ENCODE data around the gene PNMA8A. TPM values are rescaled to one million over a fixed set of nuclear protein-coding genes. Genes with fewer than 3 reads are reported as not detected.

The PNMA8A gene
- total RNA-seq, 1 donor from 2014 or later, result 11.8 TPM

DNA sequence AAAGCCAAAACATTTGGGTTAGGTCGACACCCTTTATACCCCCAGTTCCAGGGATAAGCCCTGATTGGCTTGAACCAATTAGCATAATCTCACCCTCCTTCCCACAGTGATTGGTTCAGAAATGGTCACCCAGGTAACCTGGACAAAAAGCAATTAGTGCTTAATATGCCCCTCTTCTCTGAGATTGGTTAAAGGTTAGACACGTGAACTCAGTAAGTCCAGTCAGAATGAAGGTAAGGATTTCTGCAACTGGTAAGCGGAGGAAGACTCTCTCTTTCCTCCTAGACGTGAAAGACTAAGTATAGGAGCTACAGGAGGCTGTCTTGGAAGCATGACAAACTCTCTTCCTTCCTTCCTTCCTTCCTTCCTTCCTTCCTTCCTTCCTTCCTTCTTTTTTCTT lies 41.4 kb downstream of the PNMA8A start:
- Histone ChIP-seq H3K4me3 (ENCODE audit: low read depth, low read length) (no peak overlapping the region), H3K36me3 (ENCODE audit: control insufficient read depth, insufficient read depth, low read length) (no peaks in the 10 kb centered on the region), H3K27me3 (ENCODE audit: control insufficient read depth, insufficient read depth, low read length) (peaks cover 6% of the 10 kb centered on the region)
- TF ChIP-seq, protein P1, sequence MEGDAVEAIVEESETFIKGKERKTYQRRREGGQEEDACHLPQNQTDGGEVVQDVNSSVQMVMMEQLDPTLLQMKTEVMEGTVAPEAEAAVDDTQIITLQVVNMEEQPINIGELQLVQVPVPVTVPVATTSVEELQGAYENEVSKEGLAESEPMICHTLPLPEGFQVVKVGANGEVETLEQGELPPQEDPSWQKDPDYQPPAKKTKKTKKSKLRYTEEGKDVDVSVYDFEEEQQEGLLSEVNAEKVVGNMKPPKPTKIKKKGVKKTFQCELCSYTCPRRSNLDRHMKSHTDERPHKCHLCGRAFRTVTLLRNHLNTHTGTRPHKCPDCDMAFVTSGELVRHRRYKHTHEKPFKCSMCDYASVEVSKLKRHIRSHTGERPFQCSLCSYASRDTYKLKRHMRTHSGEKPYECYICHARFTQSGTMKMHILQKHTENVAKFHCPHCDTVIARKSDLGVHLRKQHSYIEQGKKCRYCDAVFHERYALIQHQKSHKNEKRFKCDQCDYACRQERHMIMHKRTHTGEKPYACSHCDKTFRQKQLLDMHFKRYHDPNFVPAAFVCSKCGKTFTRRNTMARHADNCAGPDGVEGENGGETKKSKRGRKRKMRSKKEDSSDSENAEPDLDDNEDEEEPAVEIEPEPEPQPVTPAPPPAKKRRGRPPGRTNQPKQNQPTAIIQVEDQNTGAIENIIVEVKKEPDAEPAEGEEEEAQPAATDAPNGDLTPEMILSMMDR (IDR thresholded peaks at IDR 0.05; ENCODE audit: insufficient read depth, low read length, poor library complexity, severe bottlenecking), result no peak
- no peak for DNase-seq (ENCODE audit: low read depth)

DNA sequence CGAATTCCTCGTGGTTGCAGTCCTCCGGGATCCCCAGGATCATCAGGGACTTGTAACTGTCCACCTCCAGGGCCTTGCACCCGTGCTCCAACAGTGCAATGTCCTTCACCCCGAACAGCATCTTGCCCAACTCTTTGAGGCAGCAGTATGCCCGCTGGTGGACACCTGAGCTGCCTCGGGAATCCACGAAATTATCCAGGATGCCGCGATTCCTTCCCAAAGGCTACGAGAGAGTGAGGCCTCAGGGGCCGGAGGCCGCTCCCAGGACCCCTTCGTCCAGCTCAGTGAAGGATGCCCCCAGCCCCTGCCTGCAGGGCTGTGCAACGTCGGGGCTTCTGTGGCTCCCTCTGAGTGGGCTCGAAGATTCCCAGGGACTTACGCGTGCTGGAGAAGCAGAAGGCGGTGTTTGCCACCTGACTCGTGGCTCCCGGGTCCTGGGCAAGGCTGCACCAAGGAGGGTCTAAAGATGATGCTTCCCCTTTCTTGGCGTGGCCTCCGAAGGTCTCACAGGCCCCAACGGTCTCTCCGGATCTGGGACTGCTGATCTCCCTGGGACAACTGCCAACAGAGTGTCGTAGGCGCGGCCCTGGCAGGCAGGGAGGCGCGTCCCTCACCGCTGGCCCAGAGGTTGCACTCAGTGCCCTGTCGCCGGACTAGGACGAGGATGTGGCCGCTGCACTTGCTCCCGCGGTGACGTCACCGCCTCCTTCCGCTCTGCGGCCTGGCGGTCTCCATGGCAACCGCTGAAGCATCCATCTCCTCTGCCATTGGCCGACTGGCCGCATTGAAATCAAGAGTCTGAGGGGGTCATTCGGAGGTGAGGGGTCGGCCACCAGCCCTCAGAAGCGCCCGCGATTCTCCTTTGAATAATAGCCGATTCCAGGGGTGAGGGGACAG lies 42.9 kb downstream of the PNMA8A start, which contains the start of gene PNMA8C:
Gene PNMA8C (minus strand): TSS at position 698 of the 897 bp plus-strand sequence. CDS start 577 bp downstream, at position 121.
- Histone ChIP-seq H3K36me3 (ENCODE audit: control insufficient read depth, insufficient read depth, low read length) (no peaks in the 10 kb centered on the region), H3K27me3 (ENCODE audit: control insufficient read depth, insufficient read depth, low read length) (peaks cover 6% of the 10 kb centered on the region), H3K4me3 (ENCODE audit: low read depth, low read length) (no peak within 1 kb of the TSS)
- TF ChIP-seq, protein P1 (IDR thresholded peaks at IDR 0.05; ENCODE audit: insufficient read depth, low read length, poor library complexity, severe bottlenecking), result no peak
- no peak for DNase-seq (ENCODE audit: low read depth)

DNA sequence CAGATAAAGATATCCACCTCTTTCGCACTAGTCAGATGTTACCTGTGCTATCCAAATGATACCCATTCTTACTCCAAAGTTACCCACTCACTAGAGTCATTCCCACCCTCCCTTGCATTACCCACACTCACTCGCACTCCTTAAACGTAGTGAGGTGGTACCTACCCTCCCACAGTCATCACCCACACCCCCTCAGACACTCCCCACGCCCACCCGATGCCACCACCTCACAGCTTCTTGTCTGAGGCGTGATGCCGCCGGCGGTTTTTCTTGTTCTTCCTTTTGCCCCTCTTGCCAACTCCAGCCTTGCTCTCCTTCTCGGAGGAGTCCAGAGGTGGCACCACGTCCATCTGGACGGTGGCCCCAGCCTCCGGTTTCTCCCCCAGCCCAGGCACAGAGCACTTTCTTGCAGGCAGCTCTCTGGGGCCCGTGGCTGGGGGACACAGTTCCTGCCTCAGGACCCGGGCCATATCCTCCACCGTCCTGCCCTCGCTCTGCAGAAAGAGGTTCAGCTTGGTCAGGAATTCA lies 43.8 kb downstream of the PNMA8A start:
- no peak for DNase-seq (ENCODE audit: low read depth)
- Histone ChIP-seq H3K36me3 (ENCODE audit: control insufficient read depth, insufficient read depth, low read length) (no peaks in the 10 kb centered on the region), H3K27me3 (ENCODE audit: control insufficient read depth, insufficient read depth, low read length) (peaks cover 6% of the 10 kb centered on the region), H3K4me3 (ENCODE audit: low read depth, low read length) (no peak overlapping the region)
- TF ChIP-seq, protein P1 (IDR thresholded peaks at IDR 0.05; ENCODE audit: insufficient read depth, low read length, poor library complexity, severe bottlenecking), result no peak

DNA sequence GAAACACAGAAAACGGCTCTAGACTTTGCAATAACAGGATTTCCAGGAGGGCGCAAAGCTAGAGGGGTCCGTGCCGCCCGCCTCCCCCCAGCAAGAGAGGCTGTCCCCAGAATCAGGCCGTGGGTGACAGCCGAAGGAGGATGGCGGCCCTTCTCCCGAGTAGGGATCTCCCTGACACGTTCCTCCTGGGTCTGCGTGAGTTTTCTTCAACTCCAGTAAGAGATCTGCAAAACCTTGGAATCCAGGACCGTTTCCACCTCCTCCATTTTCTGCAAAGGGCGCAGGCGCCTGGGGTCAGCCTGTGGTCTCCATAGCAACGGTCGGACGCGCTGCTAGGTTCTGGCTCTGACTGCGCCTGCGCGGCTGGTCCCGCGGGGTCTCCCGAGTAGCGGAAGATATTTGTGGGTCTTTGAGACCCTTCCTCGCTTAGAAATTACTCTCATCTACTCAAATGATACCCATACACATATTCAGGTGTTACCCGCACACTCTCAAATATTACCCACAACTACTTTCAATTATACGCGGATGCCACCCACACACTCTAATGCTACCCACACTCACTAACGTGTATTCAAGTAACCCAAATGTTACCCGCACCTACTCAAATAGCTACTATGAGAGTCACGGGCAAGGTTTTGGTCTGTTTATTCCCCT lies 44.7 kb downstream of the PNMA8A start:
- H3K27me3 ChIP-seq (ENCODE audit: control insufficient read depth, insufficient read depth, low read length), result peaks cover 6% of the 10 kb centered on the region
- TF ChIP-seq, protein P1 (IDR thresholded peaks at IDR 0.05; ENCODE audit: insufficient read depth, low read length, poor library complexity, severe bottlenecking), result no peak
- no peak for DNase-seq (ENCODE audit: low read depth)
- no peaks in the 10 kb centered on the region for H3K36me3 ChIP-seq (ENCODE audit: control insufficient read depth, insufficient read depth, low read length)
- H3K4me3 ChIP-seq (ENCODE audit: low read depth, low read length), result peak overlapping the region; percentile 45

DNA sequence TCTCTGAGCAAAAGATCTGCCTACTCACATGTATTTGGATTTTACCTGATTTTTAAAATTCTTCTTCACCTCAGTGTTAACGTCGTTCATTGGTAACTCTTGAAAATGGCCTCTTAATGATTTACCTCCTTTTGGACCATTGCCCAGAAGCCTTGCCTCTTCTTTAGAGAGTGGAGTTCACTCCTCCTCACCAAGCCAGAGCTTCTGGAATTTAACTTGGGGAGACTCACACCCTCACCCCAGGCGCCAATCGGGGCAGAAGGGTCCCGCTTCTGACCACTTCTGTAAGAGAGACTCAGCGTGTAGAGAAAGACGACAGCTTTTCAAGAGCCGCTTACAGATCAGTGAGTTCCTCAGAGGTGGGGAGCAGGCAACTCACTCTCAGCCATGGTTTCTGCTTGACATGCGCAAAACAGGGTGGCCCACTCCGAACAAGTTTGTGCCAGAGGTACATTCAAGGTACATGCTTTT lies 45.3 kb downstream of the PNMA8A start:
- Histone ChIP-seq H3K4me3 (ENCODE audit: low read depth, low read length) (peak overlapping the region; percentile 45), H3K36me3 (ENCODE audit: control insufficient read depth, insufficient read depth, low read length) (no peaks in the 10 kb centered on the region), H3K27me3 (ENCODE audit: control insufficient read depth, insufficient read depth, low read length) (peaks cover 6% of the 10 kb centered on the region)
- TF ChIP-seq, protein P1 (IDR thresholded peaks at IDR 0.05; ENCODE audit: insufficient read depth, low read length, poor library complexity, severe bottlenecking), result no peak
- DNase-seq (ENCODE audit: low read depth), result peak; percentile 55
